CD4-positive, alpha-beta T cell treated with Interleukin-15 for 1 hour (primary cell): ENCODE data around the gene RNF220.

Experiments used
- DNase-seq: peaks from one replicate; pipeline ENCODE4 v3.0.0-alpha.2; 2020

The RNF220 gene

GRCh38 chr1:44407430-44408211 is 2.6 kb downstream of the RNF220 start:
- no peak for DNase-seq

GRCh38 chr1:44408212-44408582 is 3.1 kb downstream of the RNF220 start:
- no peak for DNase-seq

- DNase-seq: no peak
Measured at GRCh38 chr1:44408632-44409602, 3.9 kb downstream of the RNF220 start.

GRCh38 chr1:44409757-44410156 is 4.7 kb downstream of the RNF220 start:
- no peak for DNase-seq

GRCh38 chr1:44411861-44412260 is 6.8 kb downstream of the RNF220 start:
- DNase-seq: no peak

GRCh38 chr1:44412601-44413000 is 7.5 kb downstream of the RNF220 start:
- no peak for DNase-seq

- DNase-seq: no peak
Measured at GRCh38 chr1:44413740-44414139, 8.7 kb downstream of the RNF220 start.

- no peak for DNase-seq
Measured at GRCh38 chr1:44415013-44415412, 10.0 kb downstream of the RNF220 start.

- DNase-seq: no peak
Measured at GRCh38 chr1:44416408-44416807, 11.4 kb downstream of the RNF220 start.

GRCh38 chr1:44417351-44418021 is 12.4 kb downstream of the RNF220 start:
- no peak for DNase-seq

- no peak for DNase-seq
Measured at GRCh38 chr1:44418022-44418673, 13.1 kb downstream of the RNF220 start.

- no peak for DNase-seq
Measured at GRCh38 chr1:44419901-44420300, 14.8 kb downstream of the RNF220 start.

GRCh38 chr1:44420535-44420934 is 15.5 kb downstream of the RNF220 start:
- DNase-seq: no peak

GRCh38 chr1:44421446-44421884 is 16.4 kb downstream of the RNF220 start:
- no peak for DNase-seq

- DNase-seq: no peak
Measured at GRCh38 chr1:44422161-44422560, 17.1 kb downstream of the RNF220 start.

GRCh38 chr1:44423591-44424537 is 18.8 kb downstream of the RNF220 start:
- DNase-seq: no peak

- DNase-seq: no peak
Measured at GRCh38 chr1:44424747-44425146, 19.7 kb downstream of the RNF220 start.

- no peak for DNase-seq
Measured at GRCh38 chr1:44425341-44426082, 20.5 kb downstream of the RNF220 start.

- DNase-seq: no peak
Measured at GRCh38 chr1:44431861-44432260, 26.8 kb downstream of the RNF220 start.

- no peak for DNase-seq
Measured at GRCh38 chr1:44433209-44433608, 28.2 kb downstream of the RNF220 start.
